Lung (tissue), 12 donors: Measurements from ENCODE around the gene DIPK1A. TPM values are rescaled to one million over a fixed set of nuclear protein-coding genes. Genes with fewer than 3 reads are reported as not detected.

ENCODE experiments used
- ATAC-seq: fragments of 200-7000 bp; cut with Tn5 transposase; one replicate; pipeline ENCODE4 v1.9.1; 2020; ENCODE audit warnings: moderate number of reproducible peaks; ENCODE audit not compliant: insufficient read depth, low FRiP score
- DNase-seq, 3 donors: peaks; one replicate each; pipeline ENCODE4 v3.0.0-alpha.2; 2013 to 2017
- H3K27ac ChIP-seq, 2 donors: one replicate each; pipeline ENCODE4 v1.5.1; 2013; ENCODE audit warnings: mild to moderate bottlenecking in 2 of 2, moderate library complexity in 2 of 2, control low read depth in 1 of 2, inconsistent platforms in 1 of 2, low read depth in 1 of 2, low read length in 1 of 2
- H3K27me3 ChIP-seq, 3 donors: one replicate each; pipeline ENCODE4 v1.5.1; 2013; ENCODE audit warnings: low read length in 2 of 3; ENCODE audit not compliant: control insufficient read depth in 3 of 3, insufficient read depth in 3 of 3
- H3K36me3 ChIP-seq, 4 donors: one replicate each; pipeline ENCODE4 v1.5.1; 2013; ENCODE audit warnings: low read length in 4 of 4, mild to moderate bottlenecking in 1 of 4, moderate library complexity in 1 of 4; ENCODE audit not compliant: control insufficient read depth in 4 of 4, insufficient read depth in 4 of 4
- H3K4me1 ChIP-seq, 5 donors: one replicate each; pipeline ENCODE4 v1.5.1; 2013; ENCODE audit warnings: low read length in 5 of 5, mild to moderate bottlenecking in 2 of 5, moderate library complexity in 1 of 5; ENCODE audit not compliant: control insufficient read depth in 5 of 5, insufficient read depth in 5 of 5
- H3K4me3 ChIP-seq: one replicate; pipeline ENCODE4 v1.5.1; 2013; ENCODE audit warnings: mild to moderate bottlenecking, control low read depth, moderate library complexity
- H3K9ac ChIP-seq, 2 donors: one replicate each; pipeline ENCODE4 v1.5.1; 2013; ENCODE audit warnings: low read length in 2 of 2, control low read depth in 1 of 2; ENCODE audit not compliant: insufficient read depth in 1 of 2
- H3K9me3 ChIP-seq, 4 donors: one replicate each; pipeline ENCODE4 v1.5.1; 2013; ENCODE audit warnings: low read length in 3 of 4, mild to moderate bottlenecking in 1 of 4, moderate library complexity in 1 of 4; ENCODE audit not compliant: control insufficient read depth in 4 of 4, insufficient read depth in 3 of 4
- WGBS, 2 donors: extraction: QIAGEN DNeasy Blood & Tissue Kit; methylation state at CpG; one replicate each; pipeline ENCODE4 v1.1.7; 2013; 5-methylcytosine and 5-hydroxymethylcytosine counted together
- polyA plus RNA-seq, 2 donors: library from polyadenylated mRNA; stranded (reverse); fragments of 200-250 nt; gene quantifications; one replicate each; pipeline ENCODE4 v1.2.1, GENCODE V29; 2013
- total RNA-seq, 2 donors: library from RNA; depleted of rRNA in 1 of 2; stranded (reverse); fragments of >200 nt in 1 of 2; gene quantifications; one replicate each; pipeline ENCODE4 v1.2.1, GENCODE V29; 2014 to 2021
- TF ChIP-seq, protein P1 (sequence below): IDR thresholded peaks from 2 replicates; pipeline ENCODE4 v1.5.1; 2012; ENCODE audit warnings: mild to moderate bottlenecking; ENCODE audit errors: control extremely low read depth, extremely low read depth
- donor health status: control.
- donor health status: control.
- donor health status: Bipolar disorder and iron deficiency.
- donor health status: healthy.
- donor health status: DM: yes; HTN: yes; CAD: no.

Gene DIPK1A
- total and polyA plus RNA-seq, 4 donors, result 2.3 to 8.0 (median 4.1) TPM

DNA sequence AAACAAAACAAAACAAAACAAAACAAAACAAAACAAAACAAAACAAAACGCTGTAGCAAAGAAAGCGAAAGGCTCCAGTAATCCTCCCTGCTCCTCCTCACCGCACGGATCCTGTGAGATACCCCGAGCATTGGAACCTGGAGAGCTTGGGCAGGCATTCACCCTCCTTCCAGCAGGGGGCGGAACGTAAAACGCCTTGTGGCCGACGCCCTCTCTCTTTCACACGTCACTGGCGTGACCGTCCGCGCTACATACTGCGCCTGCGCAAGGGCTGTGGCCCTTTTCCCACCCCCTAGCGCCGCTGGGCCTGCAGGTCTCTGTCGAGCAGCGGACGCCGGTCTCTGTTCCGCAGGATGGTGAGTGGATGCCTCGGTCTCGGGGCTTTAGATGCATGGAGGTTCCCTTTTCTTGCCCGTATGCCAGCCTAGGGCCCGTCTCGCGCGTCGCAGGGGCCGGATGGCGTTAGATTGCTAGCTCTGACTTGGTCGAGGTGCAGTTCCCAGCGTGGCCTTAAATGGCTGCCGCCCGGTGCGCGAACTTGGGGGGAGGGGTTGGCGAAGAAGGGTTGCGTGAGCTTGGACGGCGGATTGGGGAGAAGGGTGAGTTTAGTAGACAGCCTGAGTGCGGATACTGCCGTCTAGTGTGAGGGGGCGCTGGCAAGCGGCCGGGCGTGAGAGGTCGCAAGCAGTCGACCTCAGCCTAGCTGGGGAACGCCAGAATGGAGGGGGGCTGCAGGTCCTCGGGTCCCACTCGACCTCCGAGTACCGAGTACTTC, 129.3 kb downstream of the DIPK1A start, which contains the start of gene RPL5:
RPL5 (plus strand) TSS at position 279 of the 775 bp plus-strand sequence; CDS start at position 354, 75 bp downstream.
- H3K27me3 ChIP-seq, result no peaks in the 10 kb centered on the region
- H3K4me1 ChIP-seq, result peaks cover 2 to 23% (median 8%) of the 10 kb centered on the region in 5 donors
- DNase-seq (peak; percentile 98 to 99 (median 99)), ATAC-seq (peak; percentile 99)
- H3K27ac ChIP-seq, result peak within 1 kb of the TSS; percentile 80 to 90
- H3K36me3 ChIP-seq, result peaks cover 10 to 26% (median 19%) of the 10 kb centered on the region in 4 donors
- H3K9ac ChIP-seq, result peak within 1 kb of the TSS; percentile 91 to 100
- TF ChIP-seq, protein P1, sequence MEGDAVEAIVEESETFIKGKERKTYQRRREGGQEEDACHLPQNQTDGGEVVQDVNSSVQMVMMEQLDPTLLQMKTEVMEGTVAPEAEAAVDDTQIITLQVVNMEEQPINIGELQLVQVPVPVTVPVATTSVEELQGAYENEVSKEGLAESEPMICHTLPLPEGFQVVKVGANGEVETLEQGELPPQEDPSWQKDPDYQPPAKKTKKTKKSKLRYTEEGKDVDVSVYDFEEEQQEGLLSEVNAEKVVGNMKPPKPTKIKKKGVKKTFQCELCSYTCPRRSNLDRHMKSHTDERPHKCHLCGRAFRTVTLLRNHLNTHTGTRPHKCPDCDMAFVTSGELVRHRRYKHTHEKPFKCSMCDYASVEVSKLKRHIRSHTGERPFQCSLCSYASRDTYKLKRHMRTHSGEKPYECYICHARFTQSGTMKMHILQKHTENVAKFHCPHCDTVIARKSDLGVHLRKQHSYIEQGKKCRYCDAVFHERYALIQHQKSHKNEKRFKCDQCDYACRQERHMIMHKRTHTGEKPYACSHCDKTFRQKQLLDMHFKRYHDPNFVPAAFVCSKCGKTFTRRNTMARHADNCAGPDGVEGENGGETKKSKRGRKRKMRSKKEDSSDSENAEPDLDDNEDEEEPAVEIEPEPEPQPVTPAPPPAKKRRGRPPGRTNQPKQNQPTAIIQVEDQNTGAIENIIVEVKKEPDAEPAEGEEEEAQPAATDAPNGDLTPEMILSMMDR, result peak; percentile 90
- WGBS, 2 donors, result 0% methylated on average over 56 to 57 of the region's 57 CpGs
- H3K9me3 ChIP-seq, result no peaks in the 10 kb centered on the region
- peak within 1 kb of the TSS; percentile 71 for H3K4me3 ChIP-seq

DNA sequence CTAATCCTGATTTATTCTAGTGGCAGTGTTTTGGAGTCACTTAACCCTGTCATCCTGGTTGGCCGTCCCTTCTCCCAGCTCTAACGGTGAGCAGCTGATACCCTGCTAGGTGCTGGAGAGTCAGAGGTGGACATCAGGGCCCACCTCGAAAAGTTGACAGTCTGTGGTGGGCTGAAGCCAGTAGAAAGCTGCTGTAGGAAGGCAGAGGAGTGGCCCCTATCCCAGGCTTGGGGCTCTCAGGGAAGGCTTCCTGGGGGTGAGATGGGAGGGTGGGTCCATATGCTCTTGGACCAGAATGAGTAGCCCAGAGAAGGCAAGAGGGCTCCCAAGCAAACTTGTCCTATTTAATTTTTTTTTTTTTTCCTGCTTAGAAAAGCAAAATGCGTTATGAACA, 129.9 kb downstream of the DIPK1A start:
- no peak overlapping the region for H3K4me3 ChIP-seq
- WGBS, 2 donors, result 60 to 64% methylated on average over 4 of the region's 4 CpGs
- no peak for DNase-seq
- H3K27me3 ChIP-seq, result no peaks in the 10 kb centered on the region
- H3K36me3 ChIP-seq, result peaks cover 9 to 26% (median 16%) of the 10 kb centered on the region in 4 donors
- H3K27ac ChIP-seq, result no peak overlapping the region
- no peaks in the 10 kb centered on the region for H3K9me3 ChIP-seq
- H3K9ac ChIP-seq, result peak overlapping the region in 1 of 2 donors; percentile 6
- no peak for ATAC-seq
- peaks cover 2 to 23% (median 8%) of the 10 kb centered on the region in 5 donors for H3K4me1 ChIP-seq
- TF ChIP-seq, protein P1, result no peak

DNA sequence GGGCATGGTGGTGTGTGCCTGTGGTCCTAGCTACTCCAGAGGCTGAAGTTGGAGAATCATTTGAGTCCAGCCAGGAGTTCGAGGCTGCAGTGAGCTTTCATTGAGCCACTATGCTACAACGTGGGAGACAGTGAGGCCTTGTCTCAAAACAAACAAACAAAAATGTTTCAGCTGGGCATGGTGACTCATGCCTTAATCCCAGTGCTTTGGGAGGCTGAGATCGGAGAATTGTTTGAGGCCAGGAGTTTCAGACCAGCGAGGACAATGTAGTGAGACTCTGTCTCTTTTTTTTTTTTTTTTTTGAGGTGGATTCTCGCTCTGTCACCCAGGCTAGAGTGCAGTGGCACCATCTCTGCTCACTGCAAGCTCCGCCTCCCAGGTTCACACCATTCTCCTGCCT, 134.5 kb downstream of the DIPK1A start:
- no peak overlapping the region for H3K9ac ChIP-seq
- H3K9me3 ChIP-seq, result no peaks in the 10 kb centered on the region
- H3K4me1 ChIP-seq, result peaks cover 0 to 2% (median 0%) of the 10 kb centered on the region in 5 donors
- H3K27ac ChIP-seq, result no peak overlapping the region
- 81 to 93% methylated on average over 6 of the region's 6 CpGs for WGBS, 2 donors
- DNase-seq, result no peak
- no peak for ATAC-seq
- TF ChIP-seq, protein P1, result no peak
- no peak overlapping the region for H3K4me3 ChIP-seq
- H3K36me3 ChIP-seq, result no peaks in the 10 kb centered on the region
- H3K27me3 ChIP-seq, result no peaks in the 10 kb centered on the region
